Motor neuron (in vitro differentiated cells): ENCODE measurements around the gene HOXC9. TPM values are rescaled to one million over a fixed set of nuclear protein-coding genes. Genes with fewer than 3 reads are reported as not detected.

Experiments used
- ATAC-seq, 8 experiments: fragments of 200-7000 bp; cut with Tn5 transposase; replicated peaks in 6 of 8; 2 replicates each; pipeline ENCODE4 v1.8.0; 2021; ENCODE audit warnings: mild to moderate bottlenecking in 8 of 8, moderate library complexity in 8 of 8
- H3K27ac ChIP-seq, 2 donors: fragments of 250-450 bp; sonication (Bioruptor Pico); 2 replicates each; pipeline ENCODE4 v1.9.0; 2021; ENCODE audit warnings: antibody characterized with exemption in 2 of 2, mild to moderate bottlenecking in 2 of 2, moderate library complexity in 1 of 2
- H3K4me1 ChIP-seq, 2 donors: fragments of 250-450 bp; sonication (Bioruptor Pico); replicated peaks in 1 of 2; 2 replicates each; pipeline ENCODE4 v1.6.1; 2021; ENCODE audit warnings: antibody characterized with exemption in 2 of 2, mild to moderate bottlenecking in 2 of 2, moderate library complexity in 1 of 2
- H3K4me3 ChIP-seq, 5 donors: fragments of 250-450 bp; sonication (Bioruptor Pico); 2 replicates each; pipeline ENCODE4 v1.9.0; 2021; ENCODE audit warnings: antibody characterized with exemption in 5 of 5, mild to moderate bottlenecking in 5 of 5, moderate library complexity in 4 of 5
- WGBS, 10 experiments: fragments of 450-650 bp; shearing (Covaris generic); methylation state at CpG; one replicate each; pipeline ENCODE4 v1.0.0; 2022; 5-methylcytosine and 5-hydroxymethylcytosine counted together
- in situ Hi-C, 9 experiments: fragments of 400-800 bp; cut with MboI; loops; one replicate each; pipeline ENCODE4 v1.15.0; 2021; ENCODE audit warnings: low sequenced_read_pairs in 9 of 9, low pct_unique_long_range_greater_than_20kb in 2 of 9; ENCODE audit not compliant: unreplicated experiment in 9 of 9
- total RNA-seq, 8 experiments: library from RNA; unstranded; fragments of 300-600 nt; gene quantifications; 2 replicates each; pipeline versions ENCODE4 v1.2.3 to v1.2.4, GENCODE V29; 2022

The HOXC9 gene
- total RNA-seq = 10 to 100 TPM in 2 of 8 experiments, 1 to 10 TPM in 6; 1.2 to 21.2 (median 2.3) TPM

- in situ Hi-C loops = loop anchor here in 4 of 9 experiments (10.0 to 25.0 kb wide), 3 partner anchors 204 to 387 kb away; partner anchors contain the start of genes GPR84 (in 2 of the 4) and ZNF385A (in 1 of the 4)
- ATAC-seq = peak; percentile 16 to 83 (median 56)
- Histone ChIP-seq H3K4me1 (peaks cover 3 to 9% of the 10 kb centered on the region in 2 donors), H3K27ac (no peak within 1 kb of the TSS), H3K4me3 (peak within 1 kb of the TSS; percentile 29 to 47 (median 41))
- 0 to 60% (median 8%) methylated on average over 1 to 15 of the region's 87 CpGs; no CpG with 5 or more reads in 4 of the 10 experiments for WGBS, 10 experiments
Observed at GRCh38 chr12:54000116-54001114, at the start of gene HOXC9. Gene HOXC9, plus strand, starts transcription at chr12:54000161. Its CDS starts 28 bp downstream, at chr12:54000189.

GRCh38 chr12:53950437-53950773 lies 49.6 kb upstream of the HOXC9 start:
- Histone ChIP-seq H3K4me3 (no peak overlapping the region), H3K4me1 (no peaks in the 10 kb centered on the region), H3K27ac (no peak overlapping the region)
- in situ Hi-C loops = no loop called here
- 0 to 23% (median 12%) methylated on average over 2 to 6 of the region's 10 CpGs; no CpG with 5 or more reads in 4 of the 10 experiments for WGBS, 10 experiments
- ATAC-seq = peak in 2 of 8 experiments; percentile 6 to 13

DNA sequence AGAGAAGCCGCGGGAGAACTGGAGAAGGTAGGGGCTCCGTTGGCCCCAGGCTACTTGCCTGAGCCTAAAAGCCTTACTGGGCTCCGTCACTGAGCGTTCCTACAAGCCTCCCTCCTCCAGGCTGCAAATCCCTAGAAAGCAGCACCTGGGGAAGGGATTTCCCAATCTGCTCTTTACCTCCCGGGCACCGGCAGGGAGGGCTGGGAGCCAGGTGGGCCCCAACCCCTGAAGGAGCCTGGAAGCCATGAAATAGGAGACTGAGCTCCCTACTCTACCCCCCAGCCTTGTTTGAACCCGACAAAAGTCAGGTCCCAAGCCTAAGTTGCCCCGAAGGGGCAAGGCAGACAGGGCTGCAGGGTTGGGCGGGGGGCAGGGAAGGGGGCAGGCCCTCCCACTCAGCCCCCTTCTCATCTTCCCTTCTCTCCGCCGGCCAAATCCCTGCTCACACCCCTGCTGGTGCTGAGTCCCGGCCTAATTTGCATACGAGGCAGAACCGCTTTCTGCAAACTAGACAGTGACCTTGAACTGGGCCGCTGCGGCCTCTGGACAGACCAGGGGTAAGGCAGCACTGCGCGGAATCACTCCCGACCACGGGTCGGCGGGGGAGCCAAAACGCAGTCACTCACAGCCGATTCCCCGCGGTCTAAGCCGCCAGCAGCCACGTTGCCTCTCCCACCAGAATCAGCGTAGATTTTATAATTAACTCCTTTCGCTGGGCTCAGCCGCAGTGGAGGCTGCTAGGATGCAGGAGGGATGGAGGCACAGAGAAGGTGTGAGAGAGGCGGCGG lies 49.0 kb upstream of the HOXC9 start:
- Histone ChIP-seq H3K27ac (no peak overlapping the region), H3K4me1 (no peaks in the 10 kb centered on the region), H3K4me3 (no peak overlapping the region)
- in situ Hi-C loops = no loop called here
- no peak for ATAC-seq
- 0 to 27% (median 10%) methylated on average over 3 to 20 of the region's 34 CpGs; no CpG with 5 or more reads in 5 of the 10 experiments for WGBS, 10 experiments

GRCh38 chr12:53951577-53952334 lies 48.2 kb upstream of the HOXC9 start:
- no peak overlapping the region for H3K4me3 ChIP-seq
- H3K27ac ChIP-seq = no peak overlapping the region
- WGBS, 10 experiments = 4 to 95% (median 5%) methylated on average over 2 to 35 of the region's 47 CpGs; no CpG with 5 or more reads in 2 of the 10 experiments
- in situ Hi-C loops = no loop called here
- H3K4me1 ChIP-seq = no peaks in the 10 kb centered on the region
- no peak for ATAC-seq

DNA sequence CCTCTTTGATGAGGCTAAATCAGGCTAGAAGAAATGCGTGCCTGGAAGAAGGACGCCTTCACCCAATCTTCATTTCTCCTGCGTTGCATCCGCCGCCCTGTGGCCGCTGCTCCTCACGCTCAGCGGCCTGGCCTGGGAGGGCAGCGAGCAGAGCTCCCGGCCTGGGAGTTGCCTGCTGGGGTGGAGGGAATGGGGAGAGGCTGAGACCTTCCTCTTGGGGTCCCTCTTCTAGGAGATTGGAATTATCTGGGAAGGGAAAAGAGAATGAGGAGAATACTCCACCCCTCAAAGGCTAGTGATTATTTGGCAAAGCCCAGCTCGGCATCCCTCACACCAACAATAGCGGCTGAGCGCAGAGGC lies 47.6 kb upstream of the HOXC9 start:
- ATAC-seq = peak in 1 of 8 experiments; percentile 37
- 0 to 37% (median 21%) methylated on average over 1 to 8 of the region's 13 CpGs; no CpG with 5 or more reads in 4 of the 10 experiments for WGBS, 10 experiments
- no peaks in the 10 kb centered on the region for H3K4me1 ChIP-seq
- H3K4me3 ChIP-seq = no peak overlapping the region
- H3K27ac ChIP-seq = no peak overlapping the region
- in situ Hi-C loops = no loop called here

- ATAC-seq = peak in 1 of 8 experiments; percentile 2
- no peak overlapping the region for H3K4me3 ChIP-seq
- no peak overlapping the region for H3K27ac ChIP-seq
- in situ Hi-C loops = no loop called here
- WGBS, 10 experiments = 0 to 64% (median 6%) methylated on average over 4 to 20 of the region's 38 CpGs
- H3K4me1 ChIP-seq = no peaks in the 10 kb centered on the region
Observed at GRCh38 chr12:53952871-53953734, 46.9 kb upstream of the HOXC9 start.

- no peak overlapping the region for H3K4me3 ChIP-seq
- no peak overlapping the region for H3K27ac ChIP-seq
- no peak for ATAC-seq
- in situ Hi-C loops = no loop called here
- 7 to 92% (median 11%) methylated on average over 3 to 14 of the region's 19 CpGs; no CpG with 5 or more reads in 3 of the 10 experiments for WGBS, 10 experiments
- no peaks in the 10 kb centered on the region for H3K4me1 ChIP-seq
Observed at GRCh38 chr12:53953831-53954693, 45.9 kb upstream of the HOXC9 start.

DNA sequence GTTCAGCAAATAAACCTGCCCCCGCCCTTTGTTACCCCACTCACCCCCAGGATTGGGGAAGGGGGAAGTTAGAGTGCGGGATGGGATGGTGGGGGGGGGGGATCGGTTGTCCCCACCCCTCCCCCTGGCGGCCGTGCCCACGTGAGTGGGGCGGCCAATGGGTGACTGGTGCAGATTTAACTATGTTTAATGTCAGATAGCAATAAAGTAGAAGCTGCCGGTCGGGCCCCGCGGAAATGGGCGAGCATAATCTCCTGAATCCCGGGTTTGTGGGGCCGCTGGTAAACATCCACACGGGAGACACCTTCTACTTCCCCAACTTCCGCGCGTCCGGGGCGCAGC lies 45.3 kb upstream of the HOXC9 start, which contains the start of gene HOXC12:
TSS of gene HOXC12 (plus strand) at position 210 of the 342 bp plus-strand sequence. CDS start at position 237, 27 bp downstream.
- H3K4me3 ChIP-seq = no peak within 1 kb of the TSS
- 6% methylated on average over 7 of the region's 20 CpGs; no CpG with 5 or more reads in 9 of the 10 experiments for WGBS, 10 experiments

GRCh38 chr12:53955036-53955775 lies 44.8 kb upstream of the HOXC9 start:
- Histone ChIP-seq H3K4me1 (no peaks in the 10 kb centered on the region), H3K4me3 (no peak overlapping the region), H3K27ac (no peak overlapping the region)
- ATAC-seq = peak in 1 of 8 experiments; percentile 67
- in situ Hi-C loops = no loop called here
- WGBS, 10 experiments = 0 to 12% (median 0%) methylated on average over 1 to 14 of the region's 86 CpGs; no CpG with 5 or more reads in 5 of the 10 experiments

More for the DNA sequence above, 45.3 kb upstream of the HOXC9 start, which contains the start of gene HOXC12:
- Histone ChIP-seq H3K4me1 (no peaks in the 10 kb centered on the region), H3K27ac (no peak within 1 kb of the TSS)
- in situ Hi-C loops = no loop called here
- peak in 1 of 8 experiments; percentile 60 for ATAC-seq

GRCh38 chr12:53955776-53956250 lies 44.1 kb upstream of the HOXC9 start:
- in situ Hi-C loops = no loop called here
- Histone ChIP-seq H3K27ac (no peak overlapping the region), H3K4me3 (no peak overlapping the region), H3K4me1 (no peaks in the 10 kb centered on the region)
- WGBS, 10 experiments = 3 to 50% (median 13%) methylated on average over 2 to 9 of the region's 10 CpGs; no CpG with 5 or more reads in 1 of the 10 experiments
- ATAC-seq = no peak
